ENCODE measurements around the gene MRPL14. TPM values are rescaled to one million over a fixed set of nuclear protein-coding genes. Genes with fewer than 3 reads are reported as not detected.

MRPL14 gene
- total and polyA plus RNA-seq, 4 donors = 34.6 to 118 (median 40.9) TPM

- Histone ChIP-seq H3K4me1 (ENCODE audit: control insufficient read depth in 4 of 4, insufficient read depth in 4 of 4, low read length in 3 of 4) (peaks cover 7 to 15% (median 11%) of the 10 kb centered on the region in 4 donors), H3K36me3 (ENCODE audit: control insufficient read depth in 4 of 4, insufficient read depth in 3 of 4, low read depth in 1 of 4, low read length in 3 of 4) (peaks cover 0 to 20% (median 6%) of the 10 kb centered on the region in 4 donors), H3K27me3 (ENCODE audit: control insufficient read depth in 4 of 4, insufficient read depth in 4 of 4, low read length in 3 of 4) (no peaks in the 10 kb centered on the region), H3K9ac (ENCODE audit: low read depth in 1 of 2, low read length in 2 of 2) (no peak overlapping the region), H3K9me3 (ENCODE audit: control insufficient read depth in 4 of 4, low read length in 3 of 4) (no peaks in the 10 kb centered on the region), H3K4me3 (ENCODE audit: low read depth in 1 of 3, low read length in 3 of 3) (no peak overlapping the region), H3K27ac (ENCODE audit: low read depth in 1 of 2, low read length in 2 of 2) (no peak overlapping the region)
- TF ChIP-seq NR2F2 (IDR thresholded peaks at IDR 0.05) = no peak
- no peak for TF ChIP-seq JUND (IDR thresholded peaks at IDR 0.05)
- no peak for TF ChIP-seq TAF1 (conservative IDR thresholded peaks at IDR 0.05)
- TF ChIP-seq RAD21 (IDR thresholded peaks at IDR 0.05) = no peak
- no peak for TF ChIP-seq CTCF (IDR thresholded peaks at IDR 0.05; ENCODE audit: low read depth, low read length, missing input control)
- WGBS = 63% methylated on average over 9 of the region's 9 CpGs
- peak; percentile 63 for DNase-seq (ENCODE audit: low spot score)
These were observed 6.0 kb upstream of the MRPL14 start for GRCh38 chr6:44133003-44133931.

- Histone ChIP-seq H3K27me3 (ENCODE audit: control insufficient read depth in 4 of 4, insufficient read depth in 4 of 4, low read length in 3 of 4) (no peaks in the 10 kb centered on the region), H3K9me3 (ENCODE audit: control insufficient read depth in 4 of 4, low read length in 3 of 4) (no peaks in the 10 kb centered on the region), H3K36me3 (ENCODE audit: control insufficient read depth in 4 of 4, insufficient read depth in 3 of 4, low read depth in 1 of 4, low read length in 3 of 4) (peaks cover 0 to 19% (median 6%) of the 10 kb centered on the region in 4 donors), H3K4me3 (ENCODE audit: low read depth in 1 of 3, low read length in 3 of 3) (no peak overlapping the region), H3K9ac (ENCODE audit: low read depth in 1 of 2, low read length in 2 of 2) (no peak overlapping the region), H3K27ac (ENCODE audit: low read depth in 1 of 2, low read length in 2 of 2) (no peak overlapping the region), H3K4me1 (ENCODE audit: control insufficient read depth in 4 of 4, insufficient read depth in 4 of 4, low read length in 3 of 4) (peaks cover 8 to 17% (median 12%) of the 10 kb centered on the region in 4 donors)
- no peak for TF ChIP-seq SP1 (IDR thresholded peaks at IDR 0.05)
- no peak for TF ChIP-seq REST (IDR thresholded peaks at IDR 0.05)
- TF ChIP-seq ATF3 (IDR thresholded peaks at IDR 0.05) = no peak
- TF ChIP-seq FOXA2 (IDR thresholded peaks at IDR 0.05) = no peak
- no peak for TF ChIP-seq HNF4A (conservative IDR thresholded peaks at IDR 0.05)
- TF ChIP-seq RXRA (IDR thresholded peaks at IDR 0.05) = no peak
- TF ChIP-seq MAX (IDR thresholded peaks at IDR 0.05) = no peak
- TF ChIP-seq JUND (IDR thresholded peaks at IDR 0.05) = no peak
- TF ChIP-seq FOXA1 (IDR thresholded peaks at IDR 0.05) = no peak
- no peak for TF ChIP-seq NR2F2 (IDR thresholded peaks at IDR 0.05)
- TF ChIP-seq TAF1 (conservative IDR thresholded peaks at IDR 0.05) = no peak
- TF ChIP-seq ZBTB33 (IDR thresholded peaks at IDR 0.05) = no peak
- no peak for TF ChIP-seq RAD21 (IDR thresholded peaks at IDR 0.05)
- no peak for TF ChIP-seq EGR1 (IDR thresholded peaks at IDR 0.05; ENCODE audit: low read depth in 2 of 2)
- TF ChIP-seq GABPA (IDR thresholded peaks at IDR 0.05 in 1 of 2, conservative IDR thresholded peaks at IDR 0.05 in 1 of 2) = no peak
- no peak for TF ChIP-seq YY1 (IDR thresholded peaks at IDR 0.05)
- WGBS = 82% methylated on average over 4 of the region's 4 CpGs
- peak; percentile 65 for DNase-seq (ENCODE audit: low spot score)
These were observed 5.2 kb upstream of the MRPL14 start for GRCh38 chr6:44132476-44132875.

All from liver (tissue), 9 donors.